Hepatocyte (in vitro differentiated cells): Measurements from ENCODE around the gene SGMS1.

Experiments
- EZH2 ChIP-seq: fragments of 200-600 bp; sonication (generic); IDR thresholded peaks from 2 replicates; pipeline ENCODE4 v1.6.1; 2016; ENCODE audit warnings: antibody characterized with exemption, mild to moderate bottlenecking, borderline replicate concordance
- EZH2phosphoT487 ChIP-seq: fragments of 200-600 bp; sonication (generic); IDR thresholded peaks from one replicate; pipeline ENCODE4 v1.6.1; 2018; ENCODE audit warnings: antibody characterized with exemption, mild to moderate bottlenecking, low read depth, moderate library complexity; ENCODE audit not compliant: unreplicated experiment, severe bottlenecking
- TF ChIP-seq, protein P1 (sequence below): fragments of 200-600 bp; sonication (generic); IDR thresholded peaks from 2 replicates; pipeline ENCODE4 v1.5.1; 2016; ENCODE audit warnings: antibody characterized with exemption, mild to moderate bottlenecking; ENCODE audit not compliant: poor library complexity

DNA sequence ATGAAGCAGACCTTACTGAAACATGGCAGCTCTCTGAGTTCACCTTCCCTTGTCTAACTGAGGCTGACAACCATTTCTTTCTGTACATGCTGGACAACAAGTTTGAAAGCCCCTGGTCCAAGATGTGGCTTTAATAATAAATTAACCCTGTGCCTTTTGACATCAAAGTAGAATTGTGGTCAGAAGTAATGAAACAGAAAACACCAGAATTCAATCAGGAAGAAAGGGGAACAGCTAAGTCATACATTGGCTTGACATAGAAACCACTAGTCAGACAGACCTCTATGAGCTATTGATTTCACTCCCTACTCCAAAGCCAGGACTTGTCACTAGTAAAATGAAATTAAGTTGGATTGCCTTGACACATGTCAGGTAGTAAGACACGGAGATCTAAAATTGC is 197.3 kb downstream of the SGMS1 start:
- TF ChIP-seq, protein P1, sequence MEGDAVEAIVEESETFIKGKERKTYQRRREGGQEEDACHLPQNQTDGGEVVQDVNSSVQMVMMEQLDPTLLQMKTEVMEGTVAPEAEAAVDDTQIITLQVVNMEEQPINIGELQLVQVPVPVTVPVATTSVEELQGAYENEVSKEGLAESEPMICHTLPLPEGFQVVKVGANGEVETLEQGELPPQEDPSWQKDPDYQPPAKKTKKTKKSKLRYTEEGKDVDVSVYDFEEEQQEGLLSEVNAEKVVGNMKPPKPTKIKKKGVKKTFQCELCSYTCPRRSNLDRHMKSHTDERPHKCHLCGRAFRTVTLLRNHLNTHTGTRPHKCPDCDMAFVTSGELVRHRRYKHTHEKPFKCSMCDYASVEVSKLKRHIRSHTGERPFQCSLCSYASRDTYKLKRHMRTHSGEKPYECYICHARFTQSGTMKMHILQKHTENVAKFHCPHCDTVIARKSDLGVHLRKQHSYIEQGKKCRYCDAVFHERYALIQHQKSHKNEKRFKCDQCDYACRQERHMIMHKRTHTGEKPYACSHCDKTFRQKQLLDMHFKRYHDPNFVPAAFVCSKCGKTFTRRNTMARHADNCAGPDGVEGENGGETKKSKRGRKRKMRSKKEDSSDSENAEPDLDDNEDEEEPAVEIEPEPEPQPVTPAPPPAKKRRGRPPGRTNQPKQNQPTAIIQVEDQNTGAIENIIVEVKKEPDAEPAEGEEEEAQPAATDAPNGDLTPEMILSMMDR, result no peak
- no peak for TF ChIP-seq EZH2phosphoT487
- no peak for TF ChIP-seq EZH2
